Measurements from ENCODE around the gene CTSO.

GRCh38 chr4:155879767-155880166 lies 73.9 kb downstream of the CTSO start:
- TF ChIP-seq CTCF (IDR thresholded peaks at IDR 0.05; ENCODE audit: poor library complexity): no peak
- TF ChIP-seq EZH2phosphoT487 (IDR thresholded peaks at IDR 0.05; ENCODE audit: low read depth, severe bottlenecking, unreplicated experiment): no peak
- no peak for TF ChIP-seq EZH2 (IDR thresholded peaks at IDR 0.05; ENCODE audit: borderline replicate concordance)

All from hepatocyte (in vitro differentiated cells).